Upper lobe of left lung (tissue), 4 donors: ENCODE measurements around the gene LMF2.

Source experiments
- EP300 ChIP-seq, 4 donors: sonication (generic); formaldehyde crosslinking; IDR thresholded peaks; one replicate each; pipeline ENCODE4 v1.5.1; 2017; ENCODE audit warnings: antibody characterized with exemption in 4 of 4, control low read depth in 2 of 4
- POLR2A ChIP-seq, 4 donors: fragments of 450-650 bp; IDR thresholded peaks; one replicate each; pipeline ENCODE4 v1.5.1; 2016 to 2017; ENCODE audit warnings: antibody characterized with exemption in 4 of 4, mild to moderate bottlenecking in 2 of 4

DNA sequence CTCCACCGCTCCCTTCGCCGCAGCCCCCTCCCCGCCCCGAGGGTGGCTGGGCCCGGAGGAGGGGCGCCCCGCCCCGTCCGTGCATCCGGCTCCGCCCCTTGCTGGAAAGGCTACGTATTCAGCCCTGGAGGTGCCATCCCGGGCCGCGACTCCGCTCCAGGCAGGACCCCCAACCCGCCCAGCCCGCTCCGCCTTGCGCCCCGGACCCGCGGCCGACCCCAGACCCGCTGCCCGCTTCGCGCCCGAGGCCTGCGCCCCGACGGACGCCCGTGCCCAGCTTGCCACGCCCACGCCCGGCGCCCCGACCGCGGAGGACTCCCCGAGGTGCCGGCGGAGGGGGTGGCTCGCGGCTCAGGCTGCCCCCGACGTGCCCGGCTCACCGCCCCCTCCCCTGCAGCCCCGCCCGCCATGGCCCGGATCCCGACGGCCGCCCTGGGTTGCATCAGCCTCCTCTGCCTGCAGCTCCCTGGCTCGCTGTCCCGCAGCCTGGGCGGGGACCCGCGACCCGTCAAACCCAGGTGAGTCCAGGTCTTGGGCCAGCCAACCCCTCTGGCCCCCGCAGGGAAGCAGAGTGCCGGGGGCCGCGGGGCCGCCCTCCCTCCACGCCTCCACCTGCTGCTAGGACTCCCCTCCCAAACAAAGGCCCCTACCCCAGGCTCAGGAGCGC, 25.9 kb downstream of the LMF2 start, which contains the start of gene ADM2:
- no peak for TF ChIP-seq POLR2A (IDR thresholded peaks at IDR 0.05)
- no peak for TF ChIP-seq EP300 (IDR thresholded peaks at IDR 0.05)
